Sigmoid colon (tissue), 7 donors: ENCODE results near the gene CELA1. TPM values are rescaled to one million over a fixed set of nuclear protein-coding genes. Genes with fewer than 3 reads are reported as not detected.
A peak's percentile ranks its signal among the peaks of the same experiment; 100 is the strongest.

ENCODE experiments used
- DNase-seq: peaks from one replicate; pipeline ENCODE4 v3.0.0-alpha.2; 2019
- H3K27ac ChIP-seq, 4 donors: fragments of 200-600 bp; sonication (generic); one replicate each; pipeline ENCODE4 v1.5.1; 2016 to 2019; ENCODE audit warnings: mild to moderate bottlenecking in 1 of 4
- H3K27me3 ChIP-seq, 3 donors: fragments of 200-600 bp; sonication (generic); one replicate each; pipeline ENCODE4 v1.5.1; 2019; ENCODE audit warnings: mild to moderate bottlenecking in 1 of 3
- H3K36me3 ChIP-seq, 4 donors: fragments of 200-600 bp; sonication (generic); one replicate each; pipeline ENCODE4 v1.5.1; 2016 to 2019
- H3K4me1 ChIP-seq, 4 donors: fragments of 200-600 bp; sonication (generic); one replicate each; pipeline ENCODE4 v1.5.1; 2017 to 2019
- H3K4me3 ChIP-seq, 4 donors: fragments of 200-600 bp; sonication (generic); one replicate each; pipeline ENCODE4 v1.5.1; 2017 to 2019; ENCODE audit warnings: mild to moderate bottlenecking in 2 of 4, moderate library complexity in 1 of 4
- H3K9me3 ChIP-seq, 4 donors: fragments of 200-600 bp in 3 of 4; sonication (generic) in 3 of 4; one replicate each; pipeline versions ENCODE4 v1.5.1 to v1.6.1; 2013 to 2019
- EP300 ChIP-seq, 4 donors: sonication (generic); formaldehyde crosslinking; IDR thresholded peaks; one replicate each; pipeline ENCODE4 v1.6.1; 2017; ENCODE audit warnings: antibody characterized with exemption in 4 of 4
- POLR2A ChIP-seq, 2 donors: fragments of 450-650 bp; IDR thresholded peaks; one replicate each; pipeline ENCODE4 v1.6.1; 2016; ENCODE audit warnings: antibody characterized with exemption in 2 of 2, mild to moderate bottlenecking in 2 of 2, moderate library complexity in 2 of 2
- POLR2AphosphoS5 ChIP-seq, 4 donors: sonication (generic); formaldehyde crosslinking; IDR thresholded peaks; one replicate each; pipeline ENCODE4 v1.6.1; 2017; ENCODE audit warnings: antibody characterized with exemption in 4 of 4
- WGBS, 2 donors: extraction: QIAGEN DNeasy Blood & Tissue Kit; methylation state at CpG; one replicate each; pipeline ENCODE4 v1.1.7; 2013; 5-methylcytosine and 5-hydroxymethylcytosine counted together
- intact Hi-C: fragments of 100-400 bp; cut with DNase I; formaldehyde crosslinking; loops from one replicate; pipeline ENCODE4 v1.15.1; 2023
- polyA plus RNA-seq, 3 donors: library from polyadenylated mRNA; stranded (reverse); fragments of 200-250 nt; gene quantifications; one replicate each; pipeline ENCODE4 v1.2.3, GENCODE V29; 2013
- total RNA-seq, 4 donors: library from RNA; depleted of rRNA; stranded (reverse); fragments of >200 nt; gene quantifications; one replicate each; pipeline ENCODE4 v1.1.0, GENCODE V29; 2016
- TF ChIP-seq, protein P1 (sequence below), 4 experiments: fragments of 450-650 bp in 3 of 4; fragments of 200-600 bp in 1 of 4; IDR thresholded peaks; one replicate each; pipeline ENCODE4 v1.5.1; 2016 to 2019; ENCODE audit warnings: antibody characterized with exemption in 4 of 4, mild to moderate bottlenecking in 3 of 4, moderate library complexity in 2 of 4
- donor health status: healthy with polysubstance abuse.
- donor health status: Bipolar disorder and iron deficiency.
- donor health status: healthy.

CELA1 gene
- total and polyA plus RNA-seq, 7 donors = not detected

DNA sequence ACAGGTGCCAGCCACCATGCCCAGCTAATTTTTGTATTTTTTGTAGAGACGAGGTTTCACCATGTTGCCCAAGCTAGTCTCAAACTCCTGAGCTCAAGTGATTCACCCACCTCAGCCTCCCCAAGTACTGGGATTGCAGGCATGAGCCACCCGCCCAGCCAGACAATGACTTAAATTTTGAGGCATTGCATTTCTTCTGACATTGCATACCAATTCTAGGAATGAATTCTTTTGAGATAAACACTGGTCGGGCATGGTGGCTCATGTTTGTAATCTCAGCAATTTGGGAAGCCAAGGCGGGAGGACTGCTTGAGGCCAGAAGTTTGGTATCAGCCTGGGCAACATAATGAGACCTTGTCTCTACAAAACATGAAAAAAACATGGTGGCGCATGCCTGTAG, 2.5 kb upstream of the CELA1 start:
- H3K9me3 ChIP-seq = no peaks in the 10 kb centered on the region
- intact Hi-C loops = no loop called here
- TF ChIP-seq POLR2A (IDR thresholded peaks at IDR 0.05) = no peak
- TF ChIP-seq, protein P1, sequence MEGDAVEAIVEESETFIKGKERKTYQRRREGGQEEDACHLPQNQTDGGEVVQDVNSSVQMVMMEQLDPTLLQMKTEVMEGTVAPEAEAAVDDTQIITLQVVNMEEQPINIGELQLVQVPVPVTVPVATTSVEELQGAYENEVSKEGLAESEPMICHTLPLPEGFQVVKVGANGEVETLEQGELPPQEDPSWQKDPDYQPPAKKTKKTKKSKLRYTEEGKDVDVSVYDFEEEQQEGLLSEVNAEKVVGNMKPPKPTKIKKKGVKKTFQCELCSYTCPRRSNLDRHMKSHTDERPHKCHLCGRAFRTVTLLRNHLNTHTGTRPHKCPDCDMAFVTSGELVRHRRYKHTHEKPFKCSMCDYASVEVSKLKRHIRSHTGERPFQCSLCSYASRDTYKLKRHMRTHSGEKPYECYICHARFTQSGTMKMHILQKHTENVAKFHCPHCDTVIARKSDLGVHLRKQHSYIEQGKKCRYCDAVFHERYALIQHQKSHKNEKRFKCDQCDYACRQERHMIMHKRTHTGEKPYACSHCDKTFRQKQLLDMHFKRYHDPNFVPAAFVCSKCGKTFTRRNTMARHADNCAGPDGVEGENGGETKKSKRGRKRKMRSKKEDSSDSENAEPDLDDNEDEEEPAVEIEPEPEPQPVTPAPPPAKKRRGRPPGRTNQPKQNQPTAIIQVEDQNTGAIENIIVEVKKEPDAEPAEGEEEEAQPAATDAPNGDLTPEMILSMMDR (IDR thresholded peaks at IDR 0.05) = no peak
- TF ChIP-seq POLR2AphosphoS5 (IDR thresholded peaks at IDR 0.05) = no peak
- no peak for TF ChIP-seq EP300 (IDR thresholded peaks at IDR 0.05)
- WGBS, 2 donors = 92 to 94% methylated on average over 5 of the region's 5 CpGs
- no peak overlapping the region for H3K27ac ChIP-seq
- no peak for DNase-seq
- no peaks in the 10 kb centered on the region for H3K27me3 ChIP-seq
- no peak overlapping the region for H3K4me3 ChIP-seq
- no peaks in the 10 kb centered on the region for H3K36me3 ChIP-seq
- H3K4me1 ChIP-seq = no peaks in the 10 kb centered on the region

DNA sequence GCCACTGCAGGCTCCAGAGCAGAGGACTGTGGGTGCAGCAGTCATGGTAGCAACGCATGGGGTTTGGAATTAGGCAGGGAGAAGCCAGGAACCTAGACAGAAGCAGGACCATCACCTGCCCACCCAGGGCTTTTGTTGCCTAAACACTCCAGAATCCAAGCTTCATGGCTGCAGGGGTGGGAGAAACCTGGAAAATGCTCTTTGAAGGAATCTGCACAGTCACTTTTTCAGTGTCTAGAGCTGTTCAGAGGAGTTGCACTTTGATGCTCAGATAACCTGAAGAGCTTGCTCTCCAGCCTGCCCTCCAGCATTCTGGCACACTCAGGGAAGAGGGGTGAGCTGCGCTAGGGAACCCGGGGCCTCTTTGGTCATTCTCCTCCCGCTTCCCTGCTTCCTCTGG, 1.6 kb upstream of the CELA1 start:
- no peak for TF ChIP-seq POLR2A (IDR thresholded peaks at IDR 0.05)
- 91 to 94% methylated on average over 4 of the region's 4 CpGs for WGBS, 2 donors
- H3K27ac ChIP-seq = no peak overlapping the region
- no peaks in the 10 kb centered on the region for H3K36me3 ChIP-seq
- no peaks in the 10 kb centered on the region for H3K9me3 ChIP-seq
- H3K4me1 ChIP-seq = no peaks in the 10 kb centered on the region
- intact Hi-C loops = no loop called here
- H3K27me3 ChIP-seq = no peaks in the 10 kb centered on the region
- H3K4me3 ChIP-seq = no peak overlapping the region
- no peak for DNase-seq

DNA sequence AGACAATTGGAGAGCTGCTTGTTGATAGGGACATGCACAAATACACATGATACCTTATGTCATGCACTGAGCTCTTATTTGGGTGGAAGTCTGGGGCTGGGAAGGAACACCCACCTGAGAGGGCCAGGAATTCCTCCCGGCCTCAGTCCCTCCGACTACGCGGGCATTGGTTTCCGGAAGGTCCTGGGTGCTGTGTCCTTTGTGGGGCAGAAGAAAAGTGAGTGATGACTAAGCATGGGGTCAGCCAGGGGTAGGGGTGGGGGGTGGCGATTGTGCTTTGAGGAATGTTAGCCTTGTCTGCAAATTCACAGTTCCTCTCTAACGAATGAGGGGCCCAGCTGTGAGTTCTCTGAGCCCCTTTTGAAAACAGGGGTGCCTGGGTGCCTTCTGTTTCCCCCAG, 798 bp downstream of the CELA1 start:
- no peak overlapping the region for H3K27ac ChIP-seq
- no peak for TF ChIP-seq POLR2AphosphoS5 (IDR thresholded peaks at IDR 0.05)
- H3K27me3 ChIP-seq = no peaks in the 10 kb centered on the region
- no peak for DNase-seq
- H3K36me3 ChIP-seq = no peaks in the 10 kb centered on the region
- no peaks in the 10 kb centered on the region for H3K9me3 ChIP-seq
- intact Hi-C loops = no loop called here
- no peak overlapping the region for H3K4me3 ChIP-seq
- 74 to 86% methylated on average over 7 of the region's 7 CpGs for WGBS, 2 donors
- H3K4me1 ChIP-seq = peaks cover 0 to 6% (median 0%) of the 10 kb centered on the region in 4 donors

DNA sequence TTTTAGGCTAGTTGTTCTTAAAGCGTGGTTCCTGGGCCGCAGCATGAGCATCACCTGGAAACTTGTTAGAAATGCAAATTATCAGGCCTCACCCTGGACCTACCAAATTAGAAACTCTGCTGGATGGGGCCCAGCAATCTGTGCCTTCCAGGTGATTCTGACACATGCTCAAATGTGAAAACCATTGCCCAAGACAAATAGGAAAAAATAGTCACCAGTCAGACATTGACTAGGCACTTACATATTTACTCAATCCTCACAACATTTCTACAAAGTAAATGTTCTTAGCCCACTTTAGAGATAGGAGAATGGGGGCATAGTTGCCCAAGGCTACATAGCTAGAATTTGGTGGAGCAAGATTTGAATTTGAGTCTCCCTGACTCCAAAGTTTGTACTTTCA, 3.3 kb downstream of the CELA1 start:
- DNase-seq = no peak
- Histone ChIP-seq H3K4me3 (no peak overlapping the region), H3K27me3 (no peaks in the 10 kb centered on the region), H3K4me1 (peaks cover 0 to 6% (median 0%) of the 10 kb centered on the region in 4 donors), H3K27ac (no peak overlapping the region), H3K9me3 (no peaks in the 10 kb centered on the region), H3K36me3 (no peaks in the 10 kb centered on the region)
- 77 to 96% methylated on average over 2 of the region's 2 CpGs for WGBS, 2 donors
- TF ChIP-seq EP300 (IDR thresholded peaks at IDR 0.05) (no peak), POLR2A (IDR thresholded peaks at IDR 0.05) (no peak), POLR2AphosphoS5 (IDR thresholded peaks at IDR 0.05) (no peak)
- TF ChIP-seq, protein P1 (IDR thresholded peaks at IDR 0.05) = no peak
- intact Hi-C loops = no loop called here

DNA sequence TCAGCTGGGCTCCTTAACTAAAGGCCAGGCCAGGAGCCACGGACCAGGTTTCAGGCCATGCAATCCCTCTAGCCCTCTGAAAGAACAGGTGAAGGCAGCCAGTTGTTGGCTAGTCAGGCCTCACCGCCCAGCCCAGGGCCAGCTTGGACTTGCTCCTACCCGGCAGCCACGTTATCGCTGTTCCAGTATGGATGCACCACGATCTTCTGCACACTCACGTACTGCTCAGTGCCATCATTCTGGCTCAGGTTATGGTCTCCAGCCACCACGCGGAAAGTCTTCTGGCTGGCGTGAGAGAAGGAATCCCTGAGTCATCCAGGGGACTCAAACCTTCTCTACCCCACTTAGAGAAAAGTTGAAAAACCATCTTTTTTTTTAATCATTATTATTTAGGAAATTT, 4.1 kb downstream of the CELA1 start:
- DNase-seq = no peak
- intact Hi-C loops = no loop called here
- Histone ChIP-seq H3K4me3 (no peak overlapping the region), H3K27me3 (no peaks in the 10 kb centered on the region), H3K27ac (no peak overlapping the region), H3K4me1 (peaks cover 0 to 6% (median 0%) of the 10 kb centered on the region in 4 donors), H3K9me3 (no peaks in the 10 kb centered on the region), H3K36me3 (no peaks in the 10 kb centered on the region)
- WGBS, 2 donors = 91 to 94% methylated on average over 10 of the region's 10 CpGs
- TF ChIP-seq, protein P1 (IDR thresholded peaks at IDR 0.05) = no peak
- no peak for TF ChIP-seq EP300 (IDR thresholded peaks at IDR 0.05)
- TF ChIP-seq POLR2AphosphoS5 (IDR thresholded peaks at IDR 0.05) = no peak

DNA sequence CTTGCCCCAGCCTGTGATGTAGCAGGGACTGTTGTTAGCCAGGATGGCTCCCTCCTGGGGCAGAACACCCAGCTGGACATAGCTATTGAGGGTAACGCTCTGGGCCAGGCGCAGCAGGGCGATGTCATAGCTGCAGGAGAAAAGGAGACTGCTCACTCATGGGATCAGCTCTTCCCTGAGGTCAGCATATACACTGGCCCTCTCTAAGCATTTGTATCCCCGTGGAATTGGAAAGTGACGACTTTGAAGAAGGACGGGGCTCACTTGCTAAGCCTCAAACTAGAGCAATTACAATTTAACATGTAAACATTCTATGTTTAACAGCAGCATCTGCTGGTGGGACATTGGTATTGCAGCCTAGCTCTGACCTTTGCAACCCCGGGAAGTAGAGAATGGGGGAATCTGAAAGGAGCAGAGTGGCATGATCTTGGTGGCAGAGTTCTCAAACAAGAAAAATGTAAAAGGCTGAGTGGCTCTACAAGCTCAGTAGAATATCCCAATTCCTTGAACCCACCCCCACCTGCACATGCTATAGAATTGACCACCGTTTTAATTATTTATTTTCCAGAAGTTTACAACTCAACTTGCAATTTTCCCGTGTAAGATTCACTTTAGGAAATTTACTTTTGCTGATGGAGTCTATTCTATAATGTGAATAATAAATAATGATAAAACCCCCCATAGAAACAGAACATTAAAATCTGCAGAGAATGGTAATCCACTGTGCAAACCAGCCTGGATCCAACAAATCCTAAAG, 5.0 kb downstream of the CELA1 start:
- Histone ChIP-seq H3K27me3 (no peaks in the 10 kb centered on the region), H3K27ac (no peak overlapping the region), H3K4me1 (peaks cover 0 to 6% (median 0%) of the 10 kb centered on the region in 4 donors), H3K9me3 (no peaks in the 10 kb centered on the region), H3K36me3 (no peaks in the 10 kb centered on the region), H3K4me3 (peak overlapping the region in 1 of 4 donors; percentile 20)
- intact Hi-C loops = loop anchor here (1.0 kb wide), 1 partner anchor 294 kb away; no protein-coding TSS in a partner anchor
- WGBS, 2 donors = 12 to 35% methylated on average over 9 of the region's 9 CpGs
- DNase-seq = peak; percentile 81
- no peak for TF ChIP-seq POLR2A (IDR thresholded peaks at IDR 0.05)
- TF ChIP-seq, protein P1 (IDR thresholded peaks at IDR 0.05) = peak; percentile 89 to 98 (median 94)
